CD4-positive, alpha-beta T cell treated with Interleukin-17A for 1 hour (primary cell): ENCODE data around the gene ODF4.
"Not testable (repeated sequence)": the region's sequence is repeated elsewhere in the genome, so short reads cannot be mapped to it uniquely, and the experiment has no call there.

ENCODE experiments used
- DNase-seq: peaks from one replicate; pipeline ENCODE4 v3.0.0-alpha.2; 2020

ODF4 gene

GRCh38 chr17:8326511-8327302 lies 12.9 kb upstream of the ODF4 start:
- DNase-seq = peak; percentile 16

- DNase-seq = no peak
These were observed 12.4 kb upstream of the ODF4 start for GRCh38 chr17:8327303-8327649.

GRCh38 chr17:8332128-8332527 lies 7.5 kb upstream of the ODF4 start:
- DNase-seq = no peak

- DNase-seq = no peak
These were observed 7.0 kb upstream of the ODF4 start for GRCh38 chr17:8332688-8333087.

- no peak for DNase-seq
These were observed 6.4 kb upstream of the ODF4 start for GRCh38 chr17:8333281-8333680.

GRCh38 chr17:8337802-8338752 lies 1.6 kb upstream of the ODF4 start:
- DNase-seq = no peak

- no peak for DNase-seq
These were observed 893 bp upstream of the ODF4 start for GRCh38 chr17:8338753-8339140.

- no peak for DNase-seq
These were observed 1.8 kb downstream of the ODF4 start for GRCh38 chr17:8341456-8341855.

- no peak for DNase-seq
These were observed 5.5 kb downstream of the ODF4 start for GRCh38 chr17:8345052-8345690.

- no peak for DNase-seq
These were observed 6.5 kb downstream of the ODF4 start for GRCh38 chr17:8345951-8346665.

- DNase-seq = not testable (repeated sequence)
These were observed 7.4 kb downstream of the ODF4 start for GRCh38 chr17:8347001-8347400.

GRCh38 chr17:8350339-8350738 lies 10.7 kb downstream of the ODF4 start:
- DNase-seq = no peak

GRCh38 chr17:8353736-8354135 lies 14.1 kb downstream of the ODF4 start:
- DNase-seq = no peak

GRCh38 chr17:8354236-8354635 lies 14.6 kb downstream of the ODF4 start:
- DNase-seq = no peak

GRCh38 chr17:8357910-8358309 lies 18.3 kb downstream of the ODF4 start:
- DNase-seq = no peak

- DNase-seq = no peak
These were observed 20.1 kb downstream of the ODF4 start for GRCh38 chr17:8359769-8360168.

- DNase-seq = no peak
These were observed 20.6 kb downstream of the ODF4 start for GRCh38 chr17:8360260-8360659.

GRCh38 chr17:8360751-8361150 lies 21.1 kb downstream of the ODF4 start:
- DNase-seq = no peak

- no peak for DNase-seq
These were observed 23.2 kb downstream of the ODF4 start for GRCh38 chr17:8362651-8363332.

- DNase-seq = no peak
These were observed 25.5 kb downstream of the ODF4 start for GRCh38 chr17:8365143-8365542.

- DNase-seq = no peak
These were observed 26.6 kb downstream of the ODF4 start for GRCh38 chr17:8366231-8366630.

GRCh38 chr17:8368193-8368592 lies 28.6 kb downstream of the ODF4 start:
- DNase-seq = no peak
